ENCODE results near the gene CXCL17. TPM values are rescaled to one million over a fixed set of nuclear protein-coding genes. Genes with fewer than 3 reads are reported as not detected.
"Not testable (repeated sequence)": the region's sequence is repeated elsewhere in the genome, so short reads cannot be mapped to it uniquely, and the experiment has no call there.

Gene CXCL17, protein sequence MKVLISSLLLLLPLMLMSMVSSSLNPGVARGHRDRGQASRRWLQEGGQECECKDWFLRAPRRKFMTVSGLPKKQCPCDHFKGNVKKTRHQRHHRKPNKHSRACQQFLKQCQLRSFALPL
- total RNA-seq, result not detected

DNA sequence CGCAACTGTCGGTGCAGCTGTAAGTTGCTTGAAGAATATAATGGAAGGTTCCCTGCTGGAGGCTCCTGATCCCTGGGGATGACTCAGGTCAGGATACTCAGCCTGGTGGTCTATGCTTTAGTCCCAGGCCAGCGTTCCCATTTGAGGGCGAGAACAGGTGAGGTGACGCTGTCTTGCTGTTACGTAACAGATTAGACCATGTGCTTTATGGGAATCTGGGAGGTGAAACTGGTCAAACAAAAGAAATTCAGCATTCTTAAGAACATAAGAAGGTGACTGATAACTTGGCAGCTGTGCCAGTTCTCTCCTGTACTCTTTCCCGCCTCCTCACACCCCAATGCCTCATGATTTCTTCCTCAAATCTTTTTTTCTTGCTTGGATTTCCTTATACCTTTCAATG lies at the start of gene CXCL17:
TSS of gene CXCL17 (minus strand) at position 114 of the 400 bp plus-strand sequence. CDS start 114 bp downstream, outside the sequence.
- ChIA-PET CTCF (interaction anchor here (1.8 to 3.1 kb wide), 2 partner anchors 21 to 86 kb away, joined by 4 to 22 read pairs; partner anchors contain the start of gene CEACAM1), POLR2A (no interaction called here)

DNA sequence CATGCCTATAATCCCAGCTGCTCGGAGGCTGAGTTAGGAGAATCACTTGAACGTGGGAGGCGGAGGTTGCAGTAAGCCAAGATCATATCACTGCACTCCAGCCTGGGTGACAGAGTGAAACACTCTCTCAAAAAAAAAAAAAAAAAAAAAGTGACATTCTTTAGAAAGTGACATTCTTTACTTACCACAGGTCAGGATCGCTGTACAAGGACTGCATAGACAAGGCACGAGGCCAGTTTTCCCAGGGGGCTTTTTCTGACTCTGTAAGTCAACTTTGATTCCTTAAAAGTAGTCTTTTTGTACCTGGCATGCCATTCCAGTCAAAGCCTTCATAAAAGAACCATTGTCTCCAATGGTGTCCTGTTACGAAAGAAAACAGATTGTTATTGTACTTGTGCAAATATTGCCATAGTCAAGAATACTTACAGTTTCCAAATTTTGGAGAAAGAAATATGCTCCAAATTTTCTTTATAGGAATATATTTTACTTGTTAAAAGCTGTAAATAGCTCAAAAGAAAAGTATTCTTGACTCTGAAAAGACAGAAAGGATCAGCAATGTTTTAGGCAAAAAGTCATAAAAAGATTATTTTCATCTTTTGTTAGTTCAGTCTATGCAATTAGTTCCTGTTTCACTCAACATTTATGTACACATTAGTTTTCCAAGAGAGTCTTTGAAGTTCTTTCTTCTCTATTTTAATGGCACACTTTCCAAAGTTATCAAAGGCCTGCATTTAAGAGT lies 46.2 kb upstream of the CXCL17 start:
- ChIA-PET CTCF (no interaction called here), POLR2A (interaction anchor here (0.5 kb wide), 1 partner anchor 844 kb away, joined by 3 read pairs; no protein-coding TSS in a partner anchor)

DNA sequence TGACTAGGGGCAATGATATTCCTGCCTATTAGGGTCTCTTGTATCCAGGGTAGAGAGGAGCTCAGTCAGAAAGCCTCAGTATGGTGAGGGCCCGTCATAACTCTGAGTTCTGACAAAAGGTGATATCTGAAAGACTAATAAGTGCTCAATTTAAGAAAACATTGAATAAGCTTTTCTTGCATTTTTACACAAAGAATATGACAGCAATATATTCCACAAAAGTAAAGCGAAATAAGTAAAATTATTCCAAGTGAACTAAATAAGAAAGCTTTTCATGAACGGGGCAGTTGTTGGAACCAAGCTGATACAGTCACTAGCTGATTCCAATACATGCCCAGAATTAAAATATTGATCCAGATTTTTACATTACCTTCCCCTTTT lies 45.0 kb upstream of the CXCL17 start:
- ChIA-PET POLR2A (no interaction called here), CTCF (no interaction called here)

DNA sequence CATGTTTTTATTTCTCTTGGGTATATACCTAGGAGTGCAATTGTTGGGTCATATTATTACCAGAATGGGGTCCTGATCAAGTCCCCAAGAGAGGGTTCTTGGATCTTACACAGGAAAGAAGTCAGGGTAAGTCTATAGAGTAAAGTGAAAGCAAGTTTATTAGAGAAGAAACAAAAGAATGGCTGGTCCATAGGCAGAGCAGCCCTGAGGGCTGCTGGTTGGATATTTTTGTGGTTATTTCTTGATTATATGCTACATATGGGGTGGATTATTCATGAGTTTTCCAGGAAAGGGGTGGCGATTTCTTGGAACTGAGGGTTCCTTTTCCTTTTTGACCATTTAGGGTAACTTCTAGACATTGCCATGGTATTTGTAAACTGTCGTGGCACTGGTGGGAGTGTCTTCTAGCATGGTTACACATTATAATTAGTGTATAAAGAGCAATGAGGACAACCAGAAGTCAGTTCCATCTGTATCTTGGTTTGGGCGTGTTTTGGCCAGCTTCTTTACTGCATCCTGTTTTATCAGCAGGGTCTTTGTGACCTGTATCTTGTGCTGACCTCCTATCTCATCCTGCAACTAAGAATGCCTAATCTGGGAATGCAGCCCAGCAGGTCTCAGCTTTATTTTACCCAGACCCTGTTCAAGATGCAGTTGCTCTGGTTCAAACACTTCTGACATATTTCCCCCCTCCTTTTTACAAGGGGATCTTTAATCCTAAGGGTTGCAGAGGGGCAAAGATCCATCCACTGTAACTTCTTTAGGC lies 44.5 kb upstream of the CXCL17 start:
- POLR2A ChIA-PET, result no interaction called here
- CTCF ChIA-PET, result no interaction called here

DNA sequence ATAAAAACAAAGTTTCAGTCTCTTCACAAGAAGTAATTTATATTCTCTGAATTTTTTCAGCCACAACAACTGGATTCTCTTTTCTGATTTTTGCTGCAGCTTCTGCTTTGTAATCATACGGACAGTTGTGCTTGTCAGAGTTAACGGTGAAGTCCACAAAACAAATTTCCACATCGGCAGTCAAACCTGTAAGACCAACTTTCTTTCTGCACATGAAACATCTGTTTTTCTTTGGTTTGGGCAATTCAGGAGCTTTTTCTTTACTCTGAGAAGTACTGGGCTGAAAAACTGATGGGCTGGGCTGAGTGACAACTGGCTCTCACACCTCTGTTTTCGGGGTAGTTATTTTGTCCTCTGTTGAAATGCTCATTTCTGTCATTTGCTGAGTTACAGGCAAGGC lies 42.3 kb upstream of the CXCL17 start:
- CTCF ChIA-PET, POLR2A ChIA-PET: not testable (repeated sequence)

DNA sequence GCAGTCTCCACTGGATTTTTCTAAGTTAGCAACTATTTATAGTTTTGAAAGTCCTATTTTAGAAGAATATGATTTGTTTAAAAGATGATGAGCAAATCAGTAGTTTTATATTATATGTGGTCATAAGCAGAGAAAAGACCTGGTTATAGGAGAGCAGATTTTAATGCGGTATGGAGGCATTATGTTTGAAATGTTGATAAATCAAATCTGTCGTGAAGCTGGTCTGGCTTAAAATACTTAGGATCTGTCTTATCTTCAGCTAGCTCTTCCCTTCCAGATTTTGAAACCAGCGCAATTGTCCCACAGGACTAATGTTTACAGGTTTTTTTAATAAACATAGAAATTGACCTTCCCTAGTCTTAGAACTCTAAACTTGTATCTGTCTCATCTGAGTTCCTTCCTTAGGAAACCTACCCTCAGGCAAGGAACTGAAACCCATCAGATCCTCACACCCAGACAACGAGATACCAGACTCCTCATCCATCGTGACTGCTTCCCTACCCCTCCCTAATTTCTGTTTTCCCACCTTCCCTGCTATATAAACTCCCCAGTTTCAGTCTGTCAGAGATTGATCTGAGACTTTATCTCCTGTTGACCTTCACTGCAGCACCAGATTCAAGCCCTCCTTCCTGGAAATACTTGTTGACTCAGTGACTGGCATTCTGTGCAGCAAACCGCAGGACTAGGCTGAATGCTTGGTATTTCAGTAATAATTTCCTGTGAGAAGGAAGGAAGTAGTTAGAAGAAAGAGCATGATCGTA lies 37.8 kb upstream of the CXCL17 start:
- POLR2A ChIA-PET, result no interaction called here
- CTCF ChIA-PET, result no interaction called here

DNA sequence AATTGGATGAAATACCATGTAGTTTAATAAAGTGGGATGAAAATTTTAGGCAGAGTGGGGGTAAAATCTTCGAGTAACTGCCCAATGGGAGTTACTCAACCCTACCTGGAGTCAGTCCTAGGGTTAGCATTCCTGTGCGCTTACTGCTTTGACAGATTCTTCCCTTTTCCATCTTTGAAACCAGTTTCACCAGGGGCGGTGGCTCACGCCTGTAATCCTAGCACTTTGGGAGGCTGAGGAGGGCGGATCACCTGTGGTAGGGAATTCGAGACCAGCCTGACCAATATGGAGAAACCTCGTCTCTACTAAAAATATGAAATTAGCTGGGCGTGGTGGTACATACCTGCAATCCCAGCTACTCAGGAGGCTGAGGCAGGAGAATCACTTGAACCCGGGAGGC lies 37.0 kb upstream of the CXCL17 start:
- ChIA-PET POLR2A (no interaction called here), CTCF (no interaction called here)

DNA sequence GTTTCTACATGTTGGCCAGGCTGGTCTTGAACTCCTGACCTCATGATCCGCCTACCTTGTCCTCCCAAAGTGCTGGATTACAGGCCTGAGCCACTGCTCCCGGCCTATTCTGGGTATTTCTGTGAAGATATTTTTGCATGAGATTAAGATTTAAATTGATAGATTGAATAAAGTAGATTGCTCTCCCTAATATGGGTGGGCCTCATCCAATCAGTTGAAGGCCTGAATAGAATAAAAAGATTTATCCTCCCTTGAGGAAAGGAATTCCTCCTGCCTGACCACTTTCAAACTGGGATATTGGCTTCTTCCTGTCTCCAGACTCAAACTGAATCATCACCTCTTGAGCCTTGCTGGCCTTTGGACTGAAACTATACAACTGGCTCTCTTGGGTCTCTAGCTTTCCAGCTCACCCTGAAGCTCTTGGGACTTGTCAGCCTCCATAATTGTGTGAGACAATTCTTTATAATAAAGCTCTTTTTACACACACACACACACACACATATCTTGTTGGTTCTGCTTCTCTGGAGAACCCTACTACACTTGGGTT lies 36.1 kb upstream of the CXCL17 start:
- CTCF ChIA-PET, result no interaction called here

DNA sequence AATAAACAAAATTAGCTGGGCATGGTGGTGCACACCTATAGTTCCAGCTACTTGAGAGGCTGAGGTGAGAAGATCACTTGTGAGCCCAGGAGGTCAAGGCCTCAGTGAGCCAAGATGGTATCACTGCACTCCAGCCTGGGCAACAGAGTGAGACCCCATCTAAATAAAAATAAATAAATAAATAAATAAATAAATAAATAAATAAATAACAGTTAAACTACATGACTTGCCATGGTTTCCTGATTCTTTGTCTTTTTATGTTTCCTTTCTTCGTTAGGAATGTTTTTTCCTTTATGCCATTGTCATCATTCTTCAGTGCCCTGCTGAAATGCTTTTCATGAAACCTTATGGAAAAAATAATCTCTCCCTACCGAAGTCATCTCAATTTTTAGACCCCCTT lies 35.2 kb upstream of the CXCL17 start:
- POLR2A ChIA-PET, result no interaction called here
- CTCF ChIA-PET, result no interaction called here

More for the DNA sequence above, 36.1 kb upstream of the CXCL17 start:
- POLR2A ChIA-PET, result interaction anchor here (0.6 kb wide), 1 partner anchor 33 kb away, joined by 3 read pairs; no protein-coding TSS in a partner anchor

DNA sequence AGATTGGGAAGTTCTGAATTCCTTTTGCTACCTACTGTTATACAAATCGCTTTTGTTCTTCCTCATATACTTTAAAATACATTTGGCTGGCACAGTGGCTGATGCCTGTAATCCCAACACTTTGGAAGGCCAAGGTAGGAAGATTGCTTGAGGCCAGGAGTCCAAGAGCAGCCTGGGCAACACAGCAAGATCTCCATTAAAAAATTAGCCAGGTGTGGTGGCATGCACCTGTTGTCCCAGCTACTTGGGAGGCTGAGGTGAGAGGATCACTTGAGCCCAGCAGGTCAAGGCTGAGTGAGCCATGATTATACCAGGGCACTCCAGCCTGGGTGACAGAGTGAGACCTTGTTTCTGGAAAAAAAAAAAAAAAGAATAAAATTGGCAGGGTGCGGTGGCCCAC lies 34.4 kb upstream of the CXCL17 start:
- CTCF ChIA-PET, result no interaction called here

DNA sequence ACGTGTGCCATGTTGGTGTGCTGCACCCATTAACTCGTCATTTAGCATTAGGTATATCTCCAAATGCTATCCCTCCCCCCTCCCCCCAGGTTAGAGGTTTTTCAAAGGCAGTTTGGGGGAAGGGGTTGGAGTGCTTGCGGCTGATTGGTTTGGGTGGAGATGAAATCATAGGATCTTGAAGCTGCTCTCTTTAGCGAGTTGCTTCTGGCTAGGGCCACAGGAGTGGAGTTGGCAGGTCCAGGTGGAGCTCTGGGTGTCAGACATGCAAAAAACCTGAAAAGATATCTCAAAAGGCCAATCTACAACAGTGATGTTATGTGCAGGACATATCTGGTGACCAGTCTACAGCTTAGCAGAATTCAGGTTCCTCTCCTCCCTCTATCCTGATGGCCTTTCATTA lies 32.6 kb upstream of the CXCL17 start:
- ChIA-PET POLR2A (no interaction called here), CTCF (interaction anchor here (0.7 to 1.4 kb wide), 2 partner anchors 54 to 121 kb away, joined by 3 to 6 read pairs; no protein-coding TSS in a partner anchor)

More for the DNA sequence above, 34.4 kb upstream of the CXCL17 start:
- POLR2A ChIA-PET, result no interaction called here

DNA sequence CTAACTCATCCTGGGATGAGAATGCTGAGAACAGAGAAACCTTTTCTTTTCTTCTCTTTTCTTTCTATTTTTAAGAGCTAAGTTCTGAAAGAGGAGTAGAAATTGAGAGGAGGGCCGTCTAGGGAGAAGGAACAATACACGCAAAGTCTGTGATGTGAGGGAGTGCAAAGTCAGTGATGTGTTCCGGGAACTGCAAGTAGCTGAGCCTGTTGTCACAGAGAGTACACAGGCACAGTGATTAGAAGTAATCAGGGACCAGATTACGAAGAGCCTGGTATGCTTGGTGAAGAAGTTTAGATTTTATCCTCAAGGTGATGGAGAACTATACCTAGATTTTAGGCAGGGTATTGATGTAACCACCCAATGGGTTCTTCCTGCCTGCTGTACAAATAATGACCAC lies 32.0 kb upstream of the CXCL17 start:
- CTCF ChIA-PET, result interaction anchor here (1.4 kb wide), 1 partner anchor 54 kb away, joined by 6 read pairs; no protein-coding TSS in a partner anchor
- POLR2A ChIA-PET, result no interaction called here

DNA sequence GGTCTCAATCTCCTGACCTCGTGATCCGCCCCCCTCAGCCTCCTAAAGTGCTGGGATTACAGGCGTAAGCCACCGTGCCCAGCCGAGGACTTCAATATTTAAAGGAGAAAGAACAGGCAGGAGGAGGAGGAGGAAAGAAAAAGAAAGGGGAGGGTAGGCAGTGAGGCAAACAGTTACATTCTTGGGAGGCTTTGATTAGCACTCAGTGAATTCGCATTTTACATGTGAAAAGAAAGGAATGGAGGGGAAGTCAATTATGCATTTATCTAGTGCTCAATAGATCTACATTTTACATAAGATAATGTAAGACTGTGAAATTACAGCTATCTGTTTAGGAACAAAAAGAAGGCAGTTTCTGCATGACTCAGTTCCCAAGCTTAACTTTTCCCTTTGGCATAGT lies 30.9 kb upstream of the CXCL17 start:
- POLR2A ChIA-PET, result no interaction called here
- CTCF ChIA-PET, result interaction anchor here (0.7 to 1.5 kb wide), 2 partner anchors 24 to 55 kb away, joined by 3 to 5 read pairs; partner anchors contain the start of gene CEACAM1

DNA sequence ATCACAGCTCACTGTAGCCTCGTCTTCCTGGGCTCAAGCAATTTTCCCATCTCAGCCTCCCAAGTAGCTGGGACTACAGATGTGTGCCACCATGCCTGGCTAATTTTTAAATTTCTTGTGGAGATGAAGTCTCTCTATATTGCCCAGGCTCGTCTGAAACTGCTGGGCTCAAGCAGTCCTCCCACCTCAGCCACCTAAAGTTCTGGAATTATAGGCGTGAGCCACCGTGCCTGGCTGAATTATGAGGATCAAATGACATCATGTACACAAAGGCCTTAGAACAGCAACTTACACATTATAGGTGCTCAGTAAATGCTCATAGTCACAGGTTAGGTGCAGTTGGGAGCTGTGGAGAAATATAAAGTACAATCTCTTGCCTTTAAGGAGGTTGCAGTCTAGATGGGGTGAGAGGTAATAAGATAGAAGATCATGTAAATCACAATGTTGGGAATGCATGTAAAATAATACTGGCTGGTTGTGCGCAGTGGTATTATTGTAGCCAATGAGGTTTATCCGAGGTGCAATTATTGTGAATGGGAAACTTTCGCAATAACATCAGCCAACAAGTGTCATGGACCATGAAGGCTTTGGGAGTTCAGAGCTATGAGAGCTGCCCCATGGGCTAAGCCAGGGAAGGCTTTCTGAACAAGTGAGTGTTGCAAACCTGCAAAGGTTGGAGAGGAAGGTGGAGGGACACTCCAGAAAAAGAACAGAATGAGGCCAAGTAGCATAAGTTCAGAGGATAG lies 29.8 kb upstream of the CXCL17 start:
- POLR2A ChIA-PET, result no interaction called here
- CTCF ChIA-PET, result interaction anchor here (0.7 to 1.5 kb wide), 2 partner anchors 22 to 56 kb away, joined by 3 to 5 read pairs; partner anchors contain the start of gene CEACAM1

DNA sequence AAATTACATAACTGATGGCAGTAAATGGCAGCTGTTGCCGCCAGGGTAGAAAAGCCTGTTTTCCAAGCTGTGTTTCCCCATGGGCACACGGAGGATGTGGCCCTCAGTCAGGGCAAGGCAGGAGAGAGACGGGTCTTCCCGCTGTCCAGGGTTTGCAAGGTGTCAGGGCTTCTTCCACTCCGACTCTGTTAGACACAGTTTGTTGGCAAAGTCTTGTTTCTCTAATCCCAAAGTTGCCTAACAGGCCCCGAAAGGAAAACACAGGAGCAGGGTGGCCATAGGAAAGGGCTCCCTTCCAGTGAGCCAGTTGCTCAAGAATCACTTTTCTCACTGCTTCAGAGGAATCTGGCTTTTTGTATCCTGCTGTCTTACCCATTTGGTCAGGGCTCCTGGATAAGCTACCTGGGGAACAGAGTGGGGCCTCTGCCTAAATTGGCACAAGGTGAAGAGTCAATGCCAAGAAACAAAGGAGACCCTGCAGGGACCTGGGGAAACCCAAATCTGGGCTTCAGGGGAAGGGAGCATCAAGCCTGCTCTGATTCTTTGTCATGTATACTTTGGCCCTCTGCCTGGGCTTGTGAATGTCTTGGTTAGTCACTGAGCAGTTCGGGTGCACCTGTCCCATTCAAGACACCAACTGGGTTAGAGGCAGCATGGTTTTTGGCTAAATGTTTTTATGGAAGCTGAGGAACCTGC lies 29.0 kb upstream of the CXCL17 start:
- POLR2A ChIA-PET, result no interaction called here
- CTCF ChIA-PET, result interaction anchor here (1.5 kb wide), 1 partner anchor 22 kb away, joined by 5 read pairs; no protein-coding TSS in a partner anchor

DNA sequence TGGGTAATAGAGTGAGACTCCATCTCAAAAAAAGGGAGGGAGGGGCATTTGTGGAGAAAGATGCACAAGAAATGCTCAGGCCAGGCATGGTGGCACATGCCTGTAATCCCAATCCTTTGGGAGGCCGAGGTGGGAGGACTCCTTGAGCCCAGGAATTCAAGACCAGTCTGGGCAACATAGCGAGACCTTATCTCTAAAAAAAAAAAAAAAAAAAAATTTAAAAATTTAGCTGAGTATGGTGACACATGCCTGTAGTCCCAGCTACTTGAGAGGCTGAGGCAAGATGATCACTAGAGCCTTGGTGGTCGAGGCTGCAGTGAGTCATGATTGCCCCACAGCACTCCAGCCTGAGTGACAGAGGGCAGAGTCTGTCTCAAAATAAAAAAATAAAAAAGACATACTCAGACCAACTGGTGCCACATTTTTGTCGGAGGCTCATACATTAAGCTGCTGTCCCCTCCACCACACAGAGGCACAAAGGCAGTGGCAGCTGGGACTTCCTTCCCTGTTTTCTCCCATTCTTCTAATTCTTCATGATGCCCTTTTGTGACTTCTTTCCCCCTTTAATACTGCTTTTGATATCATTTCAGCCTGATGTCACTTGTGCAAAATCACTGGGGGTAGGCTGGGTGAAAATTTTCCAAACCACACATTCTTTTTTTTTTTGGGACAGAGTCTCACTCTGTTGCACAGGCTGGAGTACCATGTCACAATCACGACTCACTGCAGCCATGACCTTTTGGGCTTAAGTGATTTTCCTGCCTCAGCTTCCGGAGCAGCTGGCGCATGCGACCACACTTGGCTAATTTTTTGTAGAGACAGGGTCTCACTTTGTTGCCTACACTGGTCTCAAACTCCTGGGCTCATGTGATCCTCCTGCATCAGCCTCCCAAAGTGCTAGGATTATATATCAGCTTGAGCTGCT lies 26.8 kb upstream of the CXCL17 start:
- CTCF ChIA-PET, result interaction anchor here (0.6 to 2.1 kb wide), 2 partner anchors 59 to 1454 kb away, joined by 4 to 6 read pairs; no protein-coding TSS in a partner anchor
- POLR2A ChIA-PET, result interaction anchor here (0.6 kb wide), 1 partner anchor 36 kb away, joined by 3 read pairs; no protein-coding TSS in a partner anchor

DNA sequence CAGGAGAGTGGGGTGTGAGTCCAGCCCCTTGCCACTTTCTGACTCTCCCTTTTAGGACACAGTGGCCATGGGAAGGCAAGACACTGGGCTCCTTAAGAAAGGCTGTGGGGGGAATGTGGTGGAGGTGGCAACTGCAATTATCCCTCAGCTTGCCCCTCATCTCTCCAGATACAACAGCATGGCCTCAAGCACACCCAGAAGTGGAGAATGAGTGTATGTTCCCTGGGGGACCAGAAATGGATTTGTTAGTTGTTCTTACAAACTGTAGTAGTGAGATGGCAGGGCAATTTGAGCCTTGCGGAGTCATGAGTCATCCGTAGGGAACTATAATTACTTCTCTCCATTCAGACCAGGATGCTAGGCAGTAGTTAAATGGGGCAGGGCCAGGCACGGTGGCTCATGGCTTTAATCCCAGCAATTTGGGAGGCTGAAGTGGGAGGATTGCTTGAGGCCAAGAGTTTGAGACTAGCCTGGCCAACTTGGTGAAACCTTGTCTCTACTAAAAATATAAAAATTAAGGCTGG lies 25.6 kb upstream of the CXCL17 start:
- CTCF ChIA-PET, result interaction anchor here (0.7 kb wide), 1 partner anchor 715 kb away, joined by 3 read pairs; no protein-coding TSS in a partner anchor
- POLR2A ChIA-PET, result no interaction called here

Measured in activated CD8-positive, alpha-beta memory T cell treated with anti-CD3 and anti-CD28 coated beads for 36 hours (primary cell).